HG03457 (cell line): ENCODE measurements around the gene OVAAL.

Source experiments
- ATAC-seq: cut with Tn5 transposase; IDR thresholded peaks from one replicate; pipeline ENCODE4 v1.9.1; 2021; ENCODE audit warnings: moderate number of reproducible peaks; ENCODE audit not compliant: unreplicated experiment

OVAAL gene

DNA sequence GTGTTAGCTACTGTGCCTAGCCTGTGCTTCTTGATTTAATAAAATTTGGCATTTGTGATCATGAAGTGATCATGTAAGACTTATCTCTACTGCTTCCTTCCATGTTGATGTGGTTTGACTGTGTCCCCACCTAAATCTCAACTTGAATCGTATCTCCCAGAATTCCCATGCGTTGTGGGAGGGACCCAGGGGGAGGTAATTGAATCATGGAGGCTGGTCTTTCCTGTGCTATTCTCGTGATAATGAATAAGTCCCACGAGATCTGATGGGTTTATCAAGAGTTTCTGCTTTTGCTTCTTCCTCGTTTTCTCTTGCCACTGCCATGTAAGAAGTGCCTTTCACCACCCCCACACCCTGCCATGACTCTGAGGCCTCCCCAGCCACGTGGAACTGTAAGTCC, at the start of gene OVAAL:
TSS of gene OVAAL (plus strand) at position 301 of the 400 bp plus-strand sequence.
- ATAC-seq = no peak

DNA sequence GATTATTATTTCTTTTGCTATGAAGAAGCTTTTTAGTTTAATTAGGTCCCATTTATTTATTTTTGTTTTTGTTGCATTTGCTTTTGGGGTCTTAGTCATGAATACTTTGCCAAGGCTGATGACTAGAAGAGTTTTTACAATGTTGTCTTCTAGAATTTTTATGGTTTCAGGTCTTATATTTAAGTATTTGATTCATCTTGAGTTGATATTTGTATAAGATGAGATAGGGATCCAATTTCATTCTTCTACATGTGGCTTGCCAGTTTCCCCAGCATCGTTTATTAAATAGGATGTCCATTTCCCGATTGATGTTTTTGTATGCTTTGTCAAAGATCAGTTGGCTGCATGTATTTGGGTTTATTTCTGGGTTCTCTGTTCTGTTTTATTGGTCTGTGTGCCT, 47.9 kb upstream of the OVAAL start:
- ATAC-seq = no peak

DNA sequence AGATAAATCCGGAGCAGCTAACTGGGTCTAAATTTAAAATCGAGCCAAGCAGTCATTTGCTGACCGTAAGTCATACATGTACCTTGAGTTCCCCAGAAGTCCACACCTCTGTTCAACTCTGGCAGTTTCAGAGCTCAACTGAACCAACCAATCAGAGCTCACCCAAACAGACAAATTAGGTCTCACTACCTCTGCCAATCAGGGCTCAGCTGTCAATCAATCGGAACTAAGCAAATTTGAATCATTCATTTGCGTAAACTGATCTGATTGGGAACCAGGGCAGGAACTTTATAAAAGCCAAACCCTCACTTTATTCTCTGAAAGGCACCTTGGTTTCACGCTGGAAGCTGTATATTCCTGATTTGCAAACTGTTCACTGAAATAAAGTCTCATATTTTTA, 45.2 kb upstream of the OVAAL start:
- ATAC-seq = no peak

DNA sequence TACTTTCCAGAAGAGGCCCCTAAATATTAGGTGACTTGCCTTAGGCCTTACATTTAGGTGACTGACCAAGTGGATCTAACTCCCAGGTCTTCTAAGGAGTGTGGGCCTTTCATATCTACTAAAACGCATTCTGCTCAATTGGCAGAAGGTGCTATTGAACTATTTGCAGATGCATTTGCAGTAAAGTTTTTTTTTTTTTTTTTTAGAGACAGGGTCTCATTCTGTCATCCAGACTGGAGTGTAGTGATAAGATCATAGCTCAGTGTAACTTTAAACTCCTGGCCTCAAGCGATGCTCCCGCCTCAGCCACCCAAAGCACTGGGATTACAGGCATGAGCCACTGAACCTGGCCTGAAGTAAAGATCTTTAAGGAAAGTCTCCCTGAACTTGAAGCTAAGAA, 43.4 kb upstream of the OVAAL start:
- no peak for ATAC-seq

DNA sequence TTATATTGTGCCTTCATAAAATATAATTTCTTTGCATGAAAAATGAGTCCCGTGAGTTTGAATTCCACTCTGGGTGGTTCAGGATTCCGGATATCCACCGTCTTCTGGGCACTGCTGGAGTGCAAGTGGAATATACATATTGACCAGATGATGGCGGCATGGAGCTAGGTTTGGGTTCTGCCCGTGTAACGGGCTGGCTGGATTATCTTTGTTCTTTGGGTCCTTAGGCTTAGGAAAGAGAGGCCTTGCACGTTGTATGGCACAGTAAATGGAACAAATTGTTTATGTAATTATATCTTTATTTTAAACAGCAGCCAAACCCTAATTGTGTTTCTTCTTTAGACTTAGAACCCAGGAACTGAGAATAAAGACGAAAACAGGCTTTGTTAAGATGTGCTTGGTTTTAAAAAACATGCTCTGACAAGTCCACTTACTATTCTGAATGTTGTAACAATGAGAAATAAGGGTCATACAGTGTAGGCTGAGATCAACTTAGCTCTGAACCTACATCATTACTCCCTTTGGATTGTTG, 42.8 kb upstream of the OVAAL start:
- peak; percentile 94 for ATAC-seq

DNA sequence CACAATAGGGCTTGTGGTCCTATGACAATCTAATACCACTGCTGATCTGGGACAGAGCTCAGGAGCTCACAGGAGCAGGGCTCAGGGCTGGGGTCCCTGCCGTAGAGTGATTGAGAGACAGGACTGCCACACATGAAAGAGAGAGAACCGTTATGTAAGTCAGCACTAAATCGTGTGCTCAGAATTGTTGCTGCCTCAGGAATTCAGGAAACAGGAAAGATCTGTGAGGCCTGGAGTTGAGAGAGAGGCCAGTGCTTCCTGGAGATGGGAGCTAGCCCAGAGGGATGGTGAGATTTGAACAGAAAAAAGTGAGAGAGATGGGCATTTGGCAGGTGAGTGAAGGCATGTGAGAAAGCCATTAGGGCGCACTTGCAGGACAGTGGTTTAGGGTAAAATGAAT, 38.9 kb upstream of the OVAAL start:
- ATAC-seq = no peak

DNA sequence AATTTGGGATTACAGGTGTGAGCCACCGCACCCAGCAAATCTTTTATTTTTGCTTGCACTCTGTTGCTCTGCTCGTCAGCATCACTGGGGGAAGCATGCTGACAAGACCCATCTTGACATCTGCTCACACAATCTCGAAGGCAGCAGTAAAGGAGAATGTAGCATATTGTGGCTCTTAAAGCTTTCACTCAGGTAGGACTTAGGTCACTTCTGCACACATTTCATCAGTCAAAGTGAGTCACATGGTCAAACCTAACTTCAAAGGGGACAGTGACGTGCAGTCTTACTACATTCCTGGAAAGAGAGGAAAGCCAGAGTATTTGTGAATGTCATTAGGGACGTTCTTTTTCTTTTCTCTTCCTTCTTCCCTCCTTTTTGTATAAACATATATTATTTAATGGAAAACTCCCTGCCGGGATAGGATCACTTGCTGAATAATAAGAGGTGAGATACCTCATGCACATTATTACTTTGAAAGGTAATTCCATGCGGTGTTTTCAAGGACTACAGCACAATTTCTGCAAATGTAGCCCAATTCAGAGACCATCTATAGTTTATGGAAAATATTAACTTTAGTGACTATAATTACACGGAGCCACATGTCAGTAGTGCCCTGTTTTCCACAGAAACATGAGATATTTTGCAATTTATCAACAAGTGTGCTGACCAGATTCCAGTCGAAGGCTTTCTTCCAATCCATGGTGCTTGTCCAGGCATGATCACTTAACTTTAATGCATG, 37.1 kb upstream of the OVAAL start:
- ATAC-seq = no peak

DNA sequence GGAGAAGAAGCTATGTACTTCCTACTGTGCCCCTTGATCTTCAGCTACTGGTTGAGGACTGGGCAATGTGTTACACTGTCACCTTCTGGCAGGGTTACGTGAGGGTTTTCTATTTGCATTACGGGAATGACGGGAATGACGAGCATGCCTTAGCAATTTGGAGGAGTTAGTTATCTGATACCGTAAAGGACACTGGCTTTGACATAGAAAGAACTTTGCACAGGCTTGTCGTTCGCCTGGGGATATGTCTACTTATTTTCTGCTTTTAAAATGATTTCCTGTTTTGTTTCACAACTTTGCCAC, 36.6 kb upstream of the OVAAL start:
- no peak for ATAC-seq

DNA sequence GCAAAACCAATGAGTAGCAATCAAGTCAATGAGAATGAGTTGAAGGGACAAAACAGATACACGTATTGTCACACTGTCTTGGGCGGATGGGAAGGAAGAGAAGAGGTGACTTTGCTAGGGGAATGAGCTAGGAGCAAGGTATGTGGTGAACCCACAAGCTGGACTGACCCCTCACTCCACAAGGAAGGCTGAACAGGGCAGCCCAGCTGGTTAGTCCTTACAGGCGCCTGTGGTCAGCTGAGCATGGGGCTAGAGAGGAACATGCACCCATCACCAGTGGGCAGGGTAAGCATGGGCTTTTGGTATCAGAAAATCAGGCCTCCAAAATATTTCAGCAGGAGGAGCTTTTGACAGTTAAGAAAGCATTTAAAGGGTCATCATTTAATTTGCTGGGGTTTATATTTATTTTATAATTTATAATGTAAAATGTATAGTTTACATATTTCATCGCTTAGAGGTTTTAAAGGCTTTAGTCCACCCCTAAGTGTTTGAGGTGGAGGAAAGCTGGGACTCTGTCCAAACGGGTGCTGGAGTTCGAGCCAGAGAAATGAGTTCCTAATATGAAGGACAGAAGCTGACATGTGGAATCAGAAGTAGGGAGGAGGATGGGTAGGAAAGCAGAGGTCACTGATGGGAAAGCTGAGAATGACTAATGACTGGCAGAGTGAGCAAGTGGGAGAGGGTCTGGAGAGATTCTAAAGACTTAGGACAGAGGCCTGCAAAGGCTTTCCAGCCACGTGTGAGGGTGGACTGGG, 34.4 kb upstream of the OVAAL start:
- no peak for ATAC-seq

DNA sequence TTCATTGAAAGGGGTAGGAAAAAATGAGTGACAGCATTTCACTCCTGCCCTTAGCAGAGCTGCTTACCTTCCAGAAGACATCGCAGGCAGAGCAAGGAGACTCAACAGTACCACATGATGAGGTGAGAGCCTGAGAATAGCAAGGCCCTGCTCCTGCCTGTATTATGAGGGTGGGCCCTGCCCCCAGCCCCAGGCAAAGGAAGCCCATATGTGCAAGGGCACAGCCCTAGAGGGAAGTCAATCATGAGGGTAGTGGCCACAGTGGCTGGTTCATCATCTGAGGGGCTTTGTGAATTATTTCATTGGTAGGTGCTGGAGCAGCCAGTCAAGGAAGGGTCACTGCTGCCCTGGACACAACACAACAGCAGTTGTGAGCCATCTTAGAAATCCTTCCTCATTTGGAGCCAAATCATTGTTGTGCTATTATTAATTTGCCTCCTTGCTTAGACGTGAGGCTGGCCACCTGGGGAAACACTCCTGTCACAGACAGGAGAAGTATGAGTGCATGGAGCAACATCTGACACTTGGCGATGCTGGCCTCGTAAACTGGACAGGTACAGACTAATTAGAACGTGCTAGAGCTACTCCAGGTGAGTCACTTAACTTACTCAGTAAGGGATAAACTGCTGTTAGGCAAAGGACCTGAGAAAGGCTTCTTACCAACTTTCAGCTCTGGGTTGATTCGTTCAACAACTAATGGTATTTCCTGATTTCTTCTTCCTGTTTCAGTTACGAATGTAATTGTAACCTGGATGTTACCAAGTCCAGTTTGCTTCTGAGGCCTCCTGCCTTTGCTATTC, 33.6 kb upstream of the OVAAL start:
- ATAC-seq = no peak

DNA sequence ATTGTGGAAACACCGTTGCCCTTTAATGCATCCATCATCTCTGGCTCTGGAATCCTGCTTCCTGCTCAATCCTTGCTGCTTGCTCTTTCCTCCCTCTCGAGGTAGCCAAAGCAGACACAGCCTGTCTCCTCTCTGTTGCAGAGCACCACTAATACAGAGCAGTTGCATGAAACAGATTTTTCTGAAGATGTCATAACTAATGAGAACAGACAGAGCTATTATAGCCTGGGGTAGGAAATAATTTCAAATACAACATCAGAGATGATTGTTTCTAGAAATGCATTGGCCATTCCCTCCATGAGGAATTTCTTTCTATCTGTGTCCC, 33.1 kb upstream of the OVAAL start:
- ATAC-seq = no peak

DNA sequence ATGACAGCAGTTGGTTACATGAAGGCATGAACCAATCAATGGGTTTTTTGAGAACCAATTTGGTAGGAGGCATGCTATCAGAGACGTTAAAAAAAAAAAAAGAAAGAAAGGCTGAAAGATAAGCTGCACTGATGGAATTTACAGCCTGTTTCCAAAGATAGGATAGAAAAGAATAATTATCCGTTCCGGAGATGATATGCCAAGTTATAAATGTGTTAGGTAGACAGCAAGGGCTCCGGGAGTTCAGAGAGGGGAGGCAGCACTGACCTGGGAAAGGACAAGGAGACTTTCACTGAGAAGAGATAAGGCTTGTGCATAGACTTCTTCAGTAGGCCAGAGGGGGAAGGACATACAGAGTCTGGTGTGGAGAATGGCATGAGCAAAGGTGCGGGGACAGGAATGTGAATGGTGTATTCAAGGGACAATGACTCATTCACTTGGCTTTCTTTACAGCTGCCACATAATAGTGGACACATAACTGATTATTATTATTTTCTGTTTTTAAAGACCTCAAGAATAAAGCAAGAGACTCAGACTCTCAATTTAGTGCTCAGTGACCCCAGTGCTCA, 31.6 kb upstream of the OVAAL start:
- ATAC-seq = no peak

DNA sequence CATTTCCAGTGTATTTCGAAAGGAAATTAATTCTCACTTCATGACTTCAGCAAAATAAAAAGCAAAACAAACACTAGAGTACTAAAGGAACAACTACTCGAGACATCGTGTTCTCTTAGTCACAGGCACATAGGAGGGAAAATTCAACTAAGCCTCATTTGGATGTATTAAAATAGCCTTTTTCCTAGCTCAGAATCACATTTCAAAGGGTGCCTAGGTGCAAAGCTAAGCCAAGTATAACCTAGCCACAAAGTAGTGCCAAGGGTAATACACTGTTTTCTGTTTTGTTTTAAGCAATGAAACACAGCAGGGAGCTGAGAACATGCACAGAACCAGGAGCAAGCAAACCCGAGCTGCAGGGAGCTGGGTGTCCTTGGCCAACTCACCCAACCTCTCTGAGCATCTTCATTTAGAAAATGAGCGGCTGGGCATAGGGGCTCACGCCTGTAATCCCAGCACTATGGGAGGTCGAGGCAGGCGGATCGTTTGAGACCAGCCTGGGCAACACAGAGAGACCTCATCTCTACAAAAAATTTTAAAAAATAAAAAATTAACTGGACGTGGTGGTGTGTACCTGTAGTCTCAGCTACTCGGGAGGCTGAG, 29.8 kb upstream of the OVAAL start:
- no peak for ATAC-seq

DNA sequence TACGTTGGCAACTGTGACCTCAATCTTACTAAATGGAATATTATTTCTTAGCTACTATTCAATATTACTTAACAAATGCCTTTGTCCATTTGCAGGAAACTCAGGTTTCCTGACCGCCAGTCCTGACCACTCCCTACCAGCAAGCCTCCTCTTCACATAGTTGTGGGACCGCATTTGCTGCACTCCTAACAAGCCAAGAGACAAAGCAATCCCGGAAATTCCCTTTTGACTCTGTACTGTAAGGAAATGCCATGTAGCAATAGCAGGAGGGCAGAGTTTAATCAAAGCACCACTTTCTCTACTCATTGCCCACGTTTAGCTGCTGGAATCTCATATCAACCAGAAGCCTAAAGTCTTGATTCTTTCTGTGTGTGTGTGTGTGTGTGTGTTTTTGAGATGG, 28.3 kb upstream of the OVAAL start:
- no peak for ATAC-seq

DNA sequence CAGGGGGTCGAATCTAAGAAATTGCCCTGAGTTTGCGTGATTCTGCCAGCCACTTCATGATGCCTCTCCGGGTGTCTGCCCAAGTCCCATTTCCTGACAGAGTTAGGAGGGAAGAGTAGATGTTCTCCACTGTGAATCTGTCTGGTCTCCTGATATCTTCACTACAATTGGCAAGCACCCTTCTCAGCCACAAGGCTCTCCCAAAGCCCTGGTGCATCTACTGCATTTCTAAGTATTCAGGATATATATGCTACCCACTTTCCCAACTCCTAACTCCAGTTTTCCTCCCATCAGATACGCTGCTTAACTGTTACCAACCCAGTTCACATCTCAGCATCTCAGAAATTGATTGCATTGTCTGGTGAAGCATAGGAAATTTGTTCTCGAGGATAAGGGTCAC, 25.9 kb upstream of the OVAAL start:
- no peak for ATAC-seq

DNA sequence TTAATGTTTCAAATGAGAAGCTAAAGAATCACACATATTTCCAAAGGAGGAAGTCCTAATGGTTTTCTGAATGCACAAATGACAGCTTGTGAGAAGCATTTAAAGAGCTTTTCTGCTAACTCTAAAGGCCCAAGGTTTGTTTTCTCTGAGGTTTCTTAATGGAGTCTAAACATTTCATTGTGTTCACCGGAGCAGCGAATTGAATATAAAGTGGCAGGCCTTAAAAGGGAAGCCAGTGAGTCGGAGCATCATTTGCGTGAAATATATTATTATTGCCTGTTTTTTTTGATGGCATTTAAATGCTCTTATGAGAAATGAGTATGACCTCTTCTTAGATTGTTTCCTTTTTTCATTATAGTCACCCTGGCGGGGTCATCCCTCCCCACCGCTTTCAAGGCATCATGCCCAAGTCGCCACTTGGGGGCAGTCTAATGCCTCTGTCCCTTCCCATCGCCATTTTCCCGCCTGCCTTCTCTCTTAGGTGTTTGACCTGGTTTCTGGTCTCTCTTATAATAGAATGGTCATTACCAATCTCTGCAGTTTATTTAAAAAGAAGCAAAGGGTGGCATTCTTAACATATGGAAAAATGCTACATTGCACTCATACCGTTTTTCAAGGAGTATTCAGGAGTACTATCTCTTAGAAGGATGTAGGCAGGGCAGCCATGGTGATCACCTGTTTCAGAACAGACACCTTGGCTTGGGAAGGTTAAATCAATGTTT, 25.3 kb upstream of the OVAAL start:
- ATAC-seq = no peak

DNA sequence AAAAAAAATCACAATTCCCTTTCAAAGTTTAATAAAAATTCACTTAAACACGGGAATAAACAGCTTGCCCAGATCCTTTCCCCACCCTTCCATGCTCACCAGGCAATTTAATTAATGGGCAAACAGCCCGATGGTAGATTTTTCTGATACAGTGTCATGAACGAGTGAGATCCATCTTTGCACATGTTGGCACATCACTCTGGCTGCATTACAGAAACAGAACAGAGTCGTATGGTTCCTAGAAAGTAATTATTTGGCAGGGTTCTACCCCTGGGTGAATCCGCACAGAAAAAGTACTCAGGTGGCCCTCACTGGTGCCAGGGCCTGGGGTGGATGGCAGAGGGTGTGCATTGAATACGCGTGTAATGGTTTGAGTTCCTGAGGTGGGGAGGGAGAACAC, 24.6 kb upstream of the OVAAL start:
- ATAC-seq = no peak

DNA sequence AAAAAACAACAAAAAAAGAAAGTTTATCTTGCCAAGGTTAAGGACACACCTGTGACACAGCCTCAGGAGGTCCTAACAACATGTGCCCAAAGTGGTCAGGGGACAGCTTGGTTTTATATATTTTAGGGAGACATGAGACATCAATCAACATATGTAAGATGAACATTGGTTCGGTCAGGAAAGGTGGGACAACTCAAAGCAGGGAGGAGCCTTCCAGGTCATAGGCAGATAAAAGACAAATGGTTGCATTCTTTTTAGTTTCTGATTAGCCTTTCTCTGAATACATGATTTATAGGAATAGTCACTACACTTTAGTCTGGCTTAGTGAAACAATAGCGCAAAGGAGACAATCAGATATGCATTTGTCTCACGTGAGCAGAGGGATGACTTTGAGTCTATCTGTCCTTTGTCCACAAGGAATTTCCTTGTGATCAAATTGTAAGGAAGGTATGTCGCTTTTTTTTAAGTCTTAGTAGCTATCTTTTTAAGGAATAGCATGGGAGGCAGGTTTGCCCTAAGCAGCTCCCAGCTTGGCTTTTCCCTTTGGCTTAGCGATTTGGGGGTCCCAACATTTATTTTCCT, 23.3 kb upstream of the OVAAL start:
- no peak for ATAC-seq

DNA sequence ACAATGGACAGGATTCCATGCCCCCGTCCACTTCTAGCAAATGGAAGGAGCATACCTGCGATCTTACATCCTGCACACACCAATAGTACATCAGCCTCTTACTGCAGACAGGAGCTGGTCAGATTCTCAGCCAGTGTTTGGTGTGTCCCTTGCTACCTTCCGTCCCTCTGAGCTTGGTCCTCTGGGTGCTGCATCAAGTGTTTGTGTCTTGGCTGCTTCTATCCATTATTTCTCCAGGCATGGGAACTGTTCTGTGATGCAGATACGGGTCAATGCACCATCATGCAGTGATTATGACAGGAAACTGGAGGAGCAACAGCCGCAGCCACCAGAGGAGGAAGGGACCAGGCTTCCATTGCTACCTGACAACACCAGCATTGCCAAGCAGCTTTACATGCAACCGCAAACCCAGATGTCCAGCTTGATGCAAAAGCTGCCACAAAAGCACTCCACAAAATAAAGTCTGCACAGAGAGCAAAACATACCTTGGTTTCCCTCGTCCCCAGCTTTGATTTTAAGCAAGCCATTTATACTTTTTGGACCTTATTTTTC, 21.9 kb upstream of the OVAAL start:
- ATAC-seq = no peak

DNA sequence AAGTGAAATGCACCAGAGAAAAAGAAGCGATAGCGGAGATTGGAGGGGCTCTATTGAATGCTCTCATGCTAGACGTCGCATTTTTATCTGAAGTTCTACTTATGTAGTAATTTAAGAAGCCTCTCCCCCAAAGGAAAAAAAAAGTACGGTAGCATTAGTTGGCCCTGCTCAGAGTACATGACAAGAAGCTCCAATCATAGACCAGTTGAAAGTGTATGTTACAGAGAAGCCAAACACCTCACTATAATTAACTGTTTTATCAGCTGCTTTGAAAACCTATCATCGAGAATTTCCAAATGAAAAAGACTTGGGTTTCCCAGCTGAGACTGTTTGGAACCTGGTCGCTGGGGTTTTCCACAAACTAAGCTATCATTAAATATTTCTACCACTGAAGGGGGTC, 19.6 kb upstream of the OVAAL start:
- no peak for ATAC-seq
